ENCODE data around the gene LILRB2. TPM values are rescaled to one million over a fixed set of nuclear protein-coding genes. Genes with fewer than 3 reads are reported as not detected.

LILRB2 gene
- total and polyA plus RNA-seq, 9 of the 15 experiments (the other 6 are each of a cell fraction or from before 2014, with no cell fraction given) = not detected

DNA sequence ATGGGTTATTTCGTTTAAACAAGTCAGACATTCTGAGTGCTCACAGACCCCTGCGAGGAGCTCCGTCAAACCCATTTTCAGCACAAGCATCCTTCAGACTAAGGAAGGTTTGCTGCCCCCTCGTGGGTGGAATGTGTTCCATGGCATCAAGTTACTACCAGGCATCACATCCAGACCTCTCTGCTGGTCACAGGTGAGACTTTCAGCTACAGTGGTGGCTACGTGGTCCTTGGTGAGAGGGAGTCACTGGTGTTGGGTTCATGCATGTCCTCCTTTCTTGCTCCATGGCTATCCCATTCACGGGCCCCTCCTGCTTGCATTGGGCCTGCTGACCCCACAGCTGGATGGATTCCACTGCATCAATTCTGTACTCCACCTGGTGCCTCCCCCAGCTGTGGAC, 14.8 kb downstream of the LILRB2 start (continued):
- TF ChIP-seq, protein P1, sequence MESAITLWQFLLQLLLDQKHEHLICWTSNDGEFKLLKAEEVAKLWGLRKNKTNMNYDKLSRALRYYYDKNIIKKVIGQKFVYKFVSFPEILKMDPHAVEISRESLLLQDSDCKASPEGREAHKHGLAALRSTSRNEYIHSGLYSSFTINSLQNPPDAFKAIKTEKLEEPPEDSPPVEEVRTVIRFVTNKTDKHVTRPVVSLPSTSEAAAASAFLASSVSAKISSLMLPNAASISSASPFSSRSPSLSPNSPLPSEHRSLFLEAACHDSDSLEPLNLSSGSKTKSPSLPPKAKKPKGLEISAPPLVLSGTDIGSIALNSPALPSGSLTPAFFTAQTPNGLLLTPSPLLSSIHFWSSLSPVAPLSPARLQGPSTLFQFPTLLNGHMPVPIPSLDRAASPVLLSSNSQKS (CRISPR knock-in tag; IDR thresholded peaks at IDR 0.05) = no peak
- TF ChIP-seq, protein P2, sequence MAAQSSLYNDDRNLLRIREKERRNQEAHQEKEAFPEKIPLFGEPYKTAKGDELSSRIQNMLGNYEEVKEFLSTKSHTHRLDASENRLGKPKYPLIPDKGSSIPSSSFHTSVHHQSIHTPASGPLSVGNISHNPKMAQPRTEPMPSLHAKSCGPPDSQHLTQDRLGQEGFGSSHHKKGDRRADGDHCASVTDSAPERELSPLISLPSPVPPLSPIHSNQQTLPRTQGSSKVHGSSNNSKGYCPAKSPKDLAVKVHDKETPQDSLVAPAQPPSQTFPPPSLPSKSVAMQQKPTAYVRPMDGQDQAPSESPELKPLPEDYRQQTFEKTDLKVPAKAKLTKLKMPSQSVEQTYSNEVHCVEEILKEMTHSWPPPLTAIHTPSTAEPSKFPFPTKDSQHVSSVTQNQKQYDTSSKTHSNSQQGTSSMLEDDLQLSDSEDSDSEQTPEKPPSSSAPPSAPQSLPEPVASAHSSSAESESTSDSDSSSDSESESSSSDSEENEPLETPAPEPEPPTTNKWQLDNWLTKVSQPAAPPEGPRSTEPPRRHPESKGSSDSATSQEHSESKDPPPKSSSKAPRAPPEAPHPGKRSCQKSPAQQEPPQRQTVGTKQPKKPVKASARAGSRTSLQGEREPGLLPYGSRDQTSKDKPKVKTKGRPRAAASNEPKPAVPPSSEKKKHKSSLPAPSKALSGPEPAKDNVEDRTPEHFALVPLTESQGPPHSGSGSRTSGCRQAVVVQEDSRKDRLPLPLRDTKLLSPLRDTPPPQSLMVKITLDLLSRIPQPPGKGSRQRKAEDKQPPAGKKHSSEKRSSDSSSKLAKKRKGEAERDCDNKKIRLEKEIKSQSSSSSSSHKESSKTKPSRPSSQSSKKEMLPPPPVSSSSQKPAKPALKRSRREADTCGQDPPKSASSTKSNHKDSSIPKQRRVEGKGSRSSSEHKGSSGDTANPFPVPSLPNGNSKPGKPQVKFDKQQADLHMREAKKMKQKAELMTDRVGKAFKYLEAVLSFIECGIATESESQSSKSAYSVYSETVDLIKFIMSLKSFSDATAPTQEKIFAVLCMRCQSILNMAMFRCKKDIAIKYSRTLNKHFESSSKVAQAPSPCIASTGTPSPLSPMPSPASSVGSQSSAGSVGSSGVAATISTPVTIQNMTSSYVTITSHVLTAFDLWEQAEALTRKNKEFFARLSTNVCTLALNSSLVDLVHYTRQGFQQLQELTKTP (IDR thresholded peaks at IDR 0.05; ENCODE audit: low read depth in 1 of 2, partially characterized antibody in 2 of 2) = no peak
- TF ChIP-seq TRIM24 (IDR thresholded peaks at IDR 0.05) = no peak
- TF ChIP-seq BRD9 (IDR thresholded peaks at IDR 0.05; ENCODE audit: low read depth, partially characterized antibody) = no peak
- TF ChIP-seq ETV1 (tag; conservative IDR thresholded peaks at IDR 0.05; ENCODE audit: low read depth) = no peak
- TF ChIP-seq KDM1A (IDR thresholded peaks at IDR 0.05) = peak; percentile 25 to 49; a peak in 2 of 4 replicates
- TF ChIP-seq, protein P3, sequence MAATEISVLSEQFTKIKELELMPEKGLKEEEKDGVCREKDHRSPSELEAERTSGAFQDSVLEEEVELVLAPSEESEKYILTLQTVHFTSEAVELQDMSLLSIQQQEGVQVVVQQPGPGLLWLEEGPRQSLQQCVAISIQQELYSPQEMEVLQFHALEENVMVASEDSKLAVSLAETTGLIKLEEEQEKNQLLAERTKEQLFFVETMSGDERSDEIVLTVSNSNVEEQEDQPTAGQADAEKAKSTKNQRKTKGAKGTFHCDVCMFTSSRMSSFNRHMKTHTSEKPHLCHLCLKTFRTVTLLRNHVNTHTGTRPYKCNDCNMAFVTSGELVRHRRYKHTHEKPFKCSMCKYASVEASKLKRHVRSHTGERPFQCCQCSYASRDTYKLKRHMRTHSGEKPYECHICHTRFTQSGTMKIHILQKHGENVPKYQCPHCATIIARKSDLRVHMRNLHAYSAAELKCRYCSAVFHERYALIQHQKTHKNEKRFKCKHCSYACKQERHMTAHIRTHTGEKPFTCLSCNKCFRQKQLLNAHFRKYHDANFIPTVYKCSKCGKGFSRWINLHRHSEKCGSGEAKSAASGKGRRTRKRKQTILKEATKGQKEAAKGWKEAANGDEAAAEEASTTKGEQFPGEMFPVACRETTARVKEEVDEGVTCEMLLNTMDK (IDR thresholded peaks at IDR 0.05; ENCODE audit: borderline replicate concordance, insufficient read depth, low read depth, low read length, poor library complexity, severe bottlenecking) = peak; percentile 79
